Erythroblast (primary cell): Measurements from ENCODE around the gene CHSY1.

ENCODE experiments used
- DNase-seq, 2 experiments: peaks; one replicate each; lab custom pipeline; 2025; lab: John Stamatoyannopoulos, UW
- GATA1 ChIP-seq: IDR thresholded peaks from 2 replicates; pipeline ENCODE4 v1.6.1; 2011; ENCODE audit warnings: low read depth, mild to moderate bottlenecking, control low read depth, low read length, moderate library complexity
- POLR2A ChIP-seq: IDR thresholded peaks from 2 replicates; pipeline ENCODE4 v1.6.1; 2011; ENCODE audit warnings: mild to moderate bottlenecking, low read length

Gene CHSY1

DNA sequence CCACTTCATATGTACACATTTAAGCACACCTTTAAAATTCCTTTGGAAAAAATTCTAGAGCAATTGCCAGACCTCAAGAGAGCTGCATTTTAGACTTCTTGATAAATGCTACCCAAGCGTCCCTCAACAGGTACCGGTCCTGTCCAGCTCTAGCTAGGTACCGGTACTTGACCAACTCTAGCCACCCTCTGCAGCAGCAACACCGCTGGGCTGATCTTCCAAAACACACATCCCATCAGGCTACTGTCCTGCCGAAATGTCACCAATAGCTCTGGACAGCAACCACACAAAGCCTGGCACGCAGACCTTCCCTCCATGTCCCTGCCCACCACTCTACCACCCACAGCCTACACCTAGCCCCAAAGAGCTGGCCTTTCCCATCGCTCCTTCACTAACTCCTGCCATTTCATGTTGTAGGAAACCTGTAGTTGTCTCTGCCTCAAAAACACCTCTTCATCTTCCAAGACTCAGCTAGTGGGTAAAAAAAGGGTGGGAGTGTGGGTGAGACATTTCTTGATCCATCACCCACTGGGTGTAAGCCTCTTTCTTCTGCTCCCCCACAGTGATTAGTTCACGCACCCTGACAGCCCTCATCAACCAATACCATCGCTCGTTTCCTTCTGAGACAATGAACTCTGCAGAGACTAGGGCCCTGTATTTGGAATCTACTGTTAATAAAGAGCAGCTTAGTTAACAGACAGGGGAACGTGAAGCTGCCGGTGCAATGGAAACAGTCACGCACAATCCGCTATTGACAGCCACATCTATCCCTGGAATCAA lies 6.8 kb downstream of the CHSY1 start:
- TF ChIP-seq GATA1 (no peak), POLR2A (no peak)
- no peak for DNase-seq

DNA sequence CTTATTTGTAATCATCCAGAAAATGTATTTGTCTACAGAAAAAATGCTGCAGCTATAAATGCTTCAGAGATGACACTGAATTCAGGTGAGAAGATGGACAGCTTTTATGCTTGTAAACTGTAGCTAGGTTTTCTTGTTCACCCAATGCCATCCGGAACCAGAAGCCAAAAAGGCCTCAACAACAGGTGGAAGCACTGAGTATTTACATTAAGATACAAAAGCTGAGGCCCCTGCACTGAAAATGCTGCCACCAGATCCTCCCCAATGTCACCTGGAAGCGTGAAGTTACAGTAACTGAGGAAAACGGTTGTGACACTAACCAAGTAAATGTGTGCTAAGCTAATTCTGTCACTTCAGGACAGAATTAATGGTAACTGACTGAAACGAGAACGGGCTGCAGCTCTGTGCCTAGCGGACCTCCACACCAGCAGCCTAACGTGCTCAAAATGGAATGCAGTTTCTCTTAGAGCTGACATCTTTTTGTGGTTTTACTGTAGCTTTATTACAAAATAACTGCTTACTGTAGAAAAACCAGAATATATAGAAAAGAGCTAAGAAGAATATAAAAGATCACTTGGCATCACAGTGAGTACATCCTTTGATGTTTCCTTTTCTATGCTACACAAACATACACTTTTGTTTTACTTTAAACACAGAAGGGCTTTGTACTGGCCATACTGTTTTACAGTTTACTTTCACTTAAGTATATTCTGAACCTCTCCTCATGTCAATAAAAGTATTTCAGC lies 7.6 kb downstream of the CHSY1 start:
- no peak for DNase-seq
- TF ChIP-seq POLR2A (no peak), GATA1 (no peak)

DNA sequence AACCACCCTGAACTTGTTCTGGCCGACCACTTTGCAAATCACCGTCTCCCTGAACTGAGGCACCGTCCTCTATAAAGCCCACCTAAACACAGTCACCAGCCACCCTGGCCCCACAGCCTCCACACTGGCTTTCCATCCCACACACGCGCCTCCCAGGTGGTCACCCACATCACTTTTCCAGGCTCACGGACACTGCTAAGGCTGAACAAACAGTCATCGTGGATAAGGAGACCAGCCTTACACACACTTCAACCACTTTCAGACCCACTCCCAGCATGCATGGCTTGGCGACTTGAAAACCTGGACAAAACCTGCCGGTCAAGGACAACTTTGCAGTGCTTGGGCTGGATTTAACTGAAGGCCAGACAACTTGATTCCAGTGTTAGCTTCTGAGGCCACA lies 8.4 kb downstream of the CHSY1 start:
- no peak for DNase-seq
- no peak for TF ChIP-seq POLR2A
- no peak for TF ChIP-seq GATA1

DNA sequence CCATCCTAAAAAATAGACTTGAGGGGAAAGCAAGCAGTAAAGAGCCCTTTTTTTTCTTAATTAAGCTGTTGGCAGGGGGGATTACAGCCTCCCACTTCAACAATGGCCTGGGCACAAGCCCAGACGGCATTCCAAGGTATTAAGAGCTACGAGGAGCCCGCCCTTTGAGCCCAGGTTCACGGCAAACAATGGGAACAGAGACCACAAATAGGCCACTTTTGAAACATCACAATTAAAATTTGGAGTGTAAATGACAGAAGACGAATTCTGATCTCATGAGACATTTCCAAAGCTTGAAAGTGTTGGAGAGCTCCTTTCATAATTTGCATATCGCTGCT lies 8.9 kb downstream of the CHSY1 start:
- TF ChIP-seq GATA1 (no peak), POLR2A (no peak)
- DNase-seq, result no peak

DNA sequence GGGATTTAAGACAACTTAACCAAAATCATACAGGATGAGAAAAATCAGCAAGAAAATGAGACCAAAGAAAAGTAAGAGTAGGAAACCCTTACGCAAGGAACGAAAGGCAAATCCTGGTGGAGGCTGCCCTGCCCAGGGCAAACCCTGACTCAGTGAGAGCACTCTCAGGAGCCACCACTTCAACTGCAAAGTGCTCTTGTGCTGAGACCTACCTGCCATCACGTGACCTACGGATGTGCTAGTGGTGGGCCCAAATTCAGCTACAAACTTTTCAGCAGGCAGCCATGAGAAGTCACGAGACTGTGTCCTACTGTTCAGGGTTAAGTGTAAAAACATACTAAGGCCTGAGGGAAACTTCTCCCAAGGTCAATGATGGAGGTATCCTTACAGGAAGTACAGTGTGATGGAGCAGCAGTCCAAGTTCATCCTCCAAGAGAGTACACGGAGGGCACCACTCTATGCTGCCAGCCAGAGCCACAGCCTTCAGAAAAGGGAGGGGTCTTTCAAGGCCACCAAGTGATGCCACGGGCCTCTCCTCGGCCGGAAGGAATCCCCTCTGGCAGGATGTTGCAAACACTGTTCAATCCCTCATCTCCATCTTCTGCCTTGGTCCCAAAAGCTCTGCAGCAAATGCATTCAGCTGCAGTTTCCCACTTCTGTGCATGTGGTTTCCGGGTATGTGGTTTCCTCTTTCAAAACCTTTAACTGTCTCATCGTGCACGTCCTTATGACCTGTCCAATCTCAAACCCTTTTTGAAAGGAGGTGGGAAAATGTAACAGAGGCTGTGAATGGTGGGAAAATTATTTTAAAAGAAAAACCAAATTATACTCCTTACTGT lies 9.5 kb downstream of the CHSY1 start:
- TF ChIP-seq POLR2A (peak; percentile 13), GATA1 (no peak)

DNA sequence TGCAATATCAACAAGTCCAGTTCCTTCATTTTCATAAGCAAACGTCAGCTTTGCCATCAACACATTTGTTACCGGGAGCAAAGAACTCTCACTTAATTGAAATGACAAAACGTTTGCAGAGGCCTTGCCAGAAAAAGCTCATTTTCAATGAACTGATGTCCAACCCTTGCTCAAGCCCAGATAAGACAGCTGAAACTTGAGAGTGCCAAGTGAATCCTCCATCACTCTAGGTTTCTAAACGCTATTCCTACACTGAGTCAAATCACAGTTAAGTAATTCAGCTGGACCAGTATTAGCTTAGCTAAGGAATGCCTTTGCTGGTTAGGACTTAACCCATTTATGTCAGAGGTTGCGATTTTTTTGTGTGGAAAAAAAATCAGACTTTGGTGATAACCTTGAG lies 11.5 kb downstream of the CHSY1 start:
- TF ChIP-seq POLR2A, result no peak
- TF ChIP-seq GATA1, result no peak
- DNase-seq, result peak in 1 of 2 experiments; percentile 9

More for the DNA sequence above, 9.5 kb downstream of the CHSY1 start:
- DNase-seq, result no peak

DNA sequence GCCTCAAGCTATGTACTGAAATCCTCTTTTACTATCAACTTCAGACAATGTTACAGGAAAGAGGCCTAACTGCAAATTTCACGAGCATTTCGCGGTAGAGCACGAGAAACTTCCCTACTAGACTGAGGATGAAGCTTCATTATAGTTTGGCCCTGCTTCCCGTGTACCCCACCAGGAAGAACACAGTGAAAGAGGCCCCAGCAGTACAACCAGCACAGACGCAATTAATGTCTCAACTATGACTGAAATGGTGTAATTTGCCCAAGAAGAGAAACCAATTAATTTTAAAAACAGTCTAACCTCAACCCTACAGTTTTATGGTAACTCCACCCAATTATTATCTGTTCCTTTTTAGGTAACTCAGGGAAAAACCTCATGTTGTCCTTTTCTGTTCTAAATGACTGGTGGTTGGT lies 12.1 kb downstream of the CHSY1 start:
- no peak for DNase-seq
- no peak for TF ChIP-seq POLR2A
- TF ChIP-seq GATA1, result no peak

DNA sequence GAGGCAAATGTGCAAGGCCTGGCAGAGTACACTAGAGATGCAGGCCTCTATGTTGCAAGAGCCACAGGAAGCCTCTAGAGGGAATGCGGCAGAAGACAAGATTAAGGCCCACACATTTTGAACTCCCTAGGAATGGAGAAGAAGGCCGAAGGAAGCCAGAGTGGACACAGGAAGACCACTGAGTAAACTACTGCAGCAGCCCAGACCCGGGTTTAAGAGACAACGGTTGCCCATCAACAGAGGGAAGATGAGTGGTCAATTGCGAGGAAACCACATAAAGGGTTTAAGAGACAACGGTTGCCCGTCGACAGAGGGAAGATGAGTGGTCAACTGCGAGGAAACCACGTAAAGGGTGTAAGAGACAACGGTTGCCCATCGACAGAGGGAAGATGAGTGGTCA lies 14.6 kb downstream of the CHSY1 start:
- DNase-seq, result no peak
- TF ChIP-seq GATA1 (no peak), POLR2A (no peak)

DNA sequence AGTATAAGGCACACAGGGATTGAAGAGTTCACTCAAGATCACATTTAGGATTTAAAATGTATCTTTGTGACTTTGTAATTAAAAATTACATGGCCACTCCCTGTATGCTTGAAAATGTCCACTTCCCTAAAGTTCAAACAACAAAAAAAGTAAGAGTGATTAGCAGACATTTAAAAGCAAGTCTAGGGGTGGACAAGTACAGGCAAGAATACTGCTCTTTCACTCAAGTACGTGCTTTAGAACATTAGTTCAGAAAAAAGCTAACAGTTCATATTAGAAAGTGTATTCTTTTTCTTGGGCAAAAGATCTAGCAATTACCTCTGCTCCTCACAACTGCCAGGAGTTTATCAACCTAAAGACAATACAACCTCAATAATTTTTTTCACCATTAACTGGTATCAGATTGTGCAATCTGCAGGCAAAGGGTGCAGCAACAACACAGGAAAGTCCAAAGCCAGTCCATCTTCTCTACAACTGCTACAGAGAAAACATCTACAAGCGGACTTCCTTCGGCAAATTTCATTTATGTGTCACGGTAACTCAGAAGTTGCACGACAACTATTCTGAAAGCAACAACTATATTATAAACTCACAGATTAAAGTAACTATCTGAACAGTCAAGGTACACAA lies 18.1 kb downstream of the CHSY1 start:
- TF ChIP-seq GATA1 (no peak), POLR2A (no peak)
- DNase-seq, result no peak

DNA sequence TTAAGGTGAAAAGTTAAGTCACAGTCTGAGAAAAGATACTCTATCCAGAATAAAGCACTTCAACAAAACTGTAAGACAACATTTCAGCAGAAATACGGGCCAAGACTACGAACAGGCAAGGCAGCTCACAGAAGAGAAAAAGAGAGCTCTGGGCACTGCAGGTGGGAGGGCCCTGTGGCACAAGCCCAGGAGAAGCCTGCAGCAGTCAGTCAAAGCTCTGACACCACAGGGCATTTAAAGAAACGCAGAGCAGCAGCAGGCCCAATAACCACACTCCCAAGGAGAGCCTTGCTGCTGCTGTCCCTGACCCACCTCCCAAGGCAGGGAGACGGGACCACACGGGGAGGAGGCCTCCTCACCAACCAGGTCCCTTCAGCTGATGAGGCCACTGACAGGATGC lies 19.2 kb downstream of the CHSY1 start:
- DNase-seq, result no peak
- no peak for TF ChIP-seq GATA1
- no peak for TF ChIP-seq POLR2A

DNA sequence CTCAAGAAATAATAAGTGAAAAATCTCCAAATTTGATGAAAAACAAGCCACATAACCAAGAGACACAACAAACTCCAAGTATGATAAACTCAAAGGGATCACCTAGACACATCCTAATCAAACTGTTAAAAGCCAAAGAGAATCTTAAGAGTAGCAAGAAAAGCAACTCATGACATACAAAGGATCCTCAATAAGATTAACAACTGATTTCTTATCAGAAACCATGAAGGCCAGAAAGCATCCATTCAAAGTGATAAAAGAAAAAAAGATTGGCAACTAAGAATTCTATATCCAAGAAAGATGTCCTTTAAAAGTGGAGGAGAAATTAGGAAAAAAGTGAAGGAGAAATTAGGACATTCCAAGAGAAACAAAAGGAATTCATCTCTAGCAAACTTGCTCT lies 23.5 kb downstream of the CHSY1 start:
- DNase-seq, result no peak

DNA sequence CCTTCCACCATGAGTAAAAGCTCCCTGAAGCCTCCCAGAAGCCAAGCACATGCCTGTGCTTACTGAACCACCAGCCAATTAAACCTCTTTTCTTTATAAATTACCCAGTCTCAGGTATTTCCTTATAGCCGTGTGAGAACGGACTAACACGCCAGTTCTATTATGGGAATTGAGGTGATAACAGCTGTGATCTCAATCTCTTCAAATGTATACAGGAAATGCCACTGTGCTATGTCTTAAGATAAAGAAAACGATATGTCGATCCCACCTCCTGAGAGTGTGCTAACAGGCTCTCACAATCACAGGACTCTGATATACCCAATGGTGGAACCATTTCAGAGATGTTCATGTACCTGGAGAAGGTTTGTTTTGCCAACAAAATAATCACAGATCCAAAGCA lies 26.2 kb downstream of the CHSY1 start:
- DNase-seq, result no peak
- TF ChIP-seq POLR2A, result no peak
- no peak for TF ChIP-seq GATA1

More for the DNA sequence above, 23.5 kb downstream of the CHSY1 start:
- TF ChIP-seq GATA1 (no peak), POLR2A (no peak)

DNA sequence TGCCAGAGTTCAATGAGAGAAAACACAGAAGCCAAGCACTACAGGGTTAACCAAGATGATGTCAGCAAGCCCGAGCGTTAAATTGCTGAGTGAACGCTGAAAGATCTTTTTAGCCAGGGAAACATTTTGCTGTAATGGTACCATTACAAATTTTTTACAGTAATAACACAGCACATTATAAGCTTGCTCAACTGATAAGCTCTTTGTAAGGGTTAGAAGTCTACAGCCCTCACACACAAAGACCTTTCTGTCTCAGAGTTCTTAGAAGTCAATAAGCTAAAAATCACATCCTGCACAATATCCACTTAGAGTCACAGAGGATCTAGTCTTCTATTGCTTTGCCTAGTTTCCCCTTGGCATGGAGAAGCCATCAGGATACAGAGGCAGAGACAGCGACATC lies 29.9 kb downstream of the CHSY1 start:
- DNase-seq, result no peak
- no peak for TF ChIP-seq POLR2A
- no peak for TF ChIP-seq GATA1

DNA sequence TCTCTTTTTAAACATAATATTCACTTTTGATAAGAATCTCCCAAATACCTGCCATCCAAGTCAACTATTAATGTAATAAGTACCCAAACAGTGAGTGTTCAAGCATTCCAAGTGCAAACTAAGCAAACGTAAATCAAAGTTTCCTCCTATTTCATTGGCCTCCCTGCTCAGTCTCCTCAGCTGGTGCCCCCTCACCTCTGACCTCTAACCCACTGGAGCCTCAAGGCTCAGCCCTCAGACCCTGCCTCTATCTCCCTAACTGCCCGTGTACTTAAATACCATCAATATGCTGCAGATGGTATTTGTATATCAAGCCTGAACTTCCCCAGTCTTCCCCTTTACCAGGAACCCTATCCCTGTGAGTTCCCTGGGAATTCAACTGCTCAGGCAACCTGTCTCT lies 31.8 kb downstream of the CHSY1 start:
- DNase-seq, result no peak
- TF ChIP-seq POLR2A (no peak), GATA1 (no peak)
